Liver (tissue), 3 donors: ENCODE results near the gene PNMA6A.

ENCODE experiments used
- CTCF ChIP-seq: fragments of 150-350 bp; IDR thresholded peaks from 2 replicates; pipeline ENCODE4 v1.5.1; 2017; ENCODE audit warnings: improper control_type of control experiment, low read depth, low read length; ENCODE audit not compliant: missing input control
- RAD21 ChIP-seq, 2 donors: IDR thresholded peaks; 2 replicates each; pipeline ENCODE4 v1.6.1; 2016; ENCODE audit warnings: antibody characterized with exemption in 2 of 2, mild to moderate bottlenecking in 2 of 2
- REST ChIP-seq: IDR thresholded peaks from 2 replicates; pipeline ENCODE4 v1.6.1; 2016; ENCODE audit warnings: antibody characterized with exemption, mild to moderate bottlenecking
- RXRA ChIP-seq, 2 donors: IDR thresholded peaks; 2 replicates each; pipeline ENCODE4 v1.6.1; 2017 to 2018; ENCODE audit warnings: antibody characterized with exemption in 2 of 2, mild to moderate bottlenecking in 1 of 2
- TAF1 ChIP-seq: conservative IDR thresholded peaks from 2 replicates; pipeline ENCODE4 v1.6.1; 2016; ENCODE audit warnings: antibody characterized with exemption, mild to moderate bottlenecking
- donor health status: healthy.
- donor health status: healthy.

- TF ChIP-seq CTCF (no peak), RXRA (IDR thresholded peaks at IDR 0.05) (no peak), TAF1 (no peak), REST (no peak), RAD21 (IDR thresholded peaks at IDR 0.05) (no peak)
These were observed 10.5 kb upstream of the PNMA6A start for GRCh38 chrX:153061732-153062131.
